H1 (cell line): ENCODE results near the gene MNAT1. TPM values are rescaled to one million over a fixed set of nuclear protein-coding genes. Genes with fewer than 3 reads are reported as not detected.

Experiments
- ATF2 ChIP-seq: IDR thresholded peaks from 2 replicates; pipeline ENCODE4 v1.6.1; 2012; ENCODE audit warnings: low read length, inconsistent platforms
- PHF8 ChIP-seq: fragments of 200-600 bp; sonication (generic); conservative IDR thresholded peaks from 2 replicates; pipeline ENCODE4 v1.7.1; 2012; ENCODE audit warnings: low read depth, mild to moderate bottlenecking, inconsistent platforms, low read length, moderate library complexity
- RAD21 ChIP-seq, 2 experiments: IDR thresholded peaks in 1 of 2; conservative IDR thresholded peaks in 1 of 2; 2 replicates each; pipeline ENCODE4 v1.6.1; 2011; ENCODE audit warnings: low read depth in 2 of 2, low read length in 2 of 2, improper control_type of control experiment in 1 of 2, inconsistent platforms in 1 of 2, mild to moderate bottlenecking in 1 of 2, moderate library complexity in 1 of 2
- SP1 ChIP-seq: IDR thresholded peaks from 2 replicates; pipeline ENCODE4 v1.6.1; 2011; ENCODE audit warnings: low read depth, low read length
- YY1 ChIP-seq: IDR thresholded peaks from 2 replicates; pipeline ENCODE4 v1.6.1; 2011; ENCODE audit warnings: low read depth, mild to moderate bottlenecking, low read length
- polyA plus RNA-seq, 7 experiments: library from polyadenylated mRNA; depleted of rRNA in 3 of 7; stranded (reverse) in 5 of 7; unstranded in 2 of 7; fragments of >200 nt in 5 of 7; fragments of 200-250 nt in 2 of 7; gene quantifications; 1 replicate in 5 of 7; 2 replicates in 1 of 7; 4 replicates in 1 of 7; pipeline versions ENCODE4 v1.2.1 to v1.2.3, GENCODE V29; 2011 to 2013; ENCODE audit warnings: missing spikeins in 2 of 7, mixed read lengths in 2 of 7
- total RNA-seq: library from RNA; stranded (reverse); fragmentation: NEBNext Ultra II Directional; extraction: Animal tissue kit (Norgen Biotek cat#: 25700); gene quantifications from 2 replicates; pipeline ENCODE4 v1.2.1, GENCODE V29; 2021

Gene MNAT1
- total and polyA plus RNA-seq, 2 of the 8 experiments (the other 6 are each of a cell fraction or from before 2014, with no cell fraction given), result 34.7 to 52.1 TPM

DNA sequence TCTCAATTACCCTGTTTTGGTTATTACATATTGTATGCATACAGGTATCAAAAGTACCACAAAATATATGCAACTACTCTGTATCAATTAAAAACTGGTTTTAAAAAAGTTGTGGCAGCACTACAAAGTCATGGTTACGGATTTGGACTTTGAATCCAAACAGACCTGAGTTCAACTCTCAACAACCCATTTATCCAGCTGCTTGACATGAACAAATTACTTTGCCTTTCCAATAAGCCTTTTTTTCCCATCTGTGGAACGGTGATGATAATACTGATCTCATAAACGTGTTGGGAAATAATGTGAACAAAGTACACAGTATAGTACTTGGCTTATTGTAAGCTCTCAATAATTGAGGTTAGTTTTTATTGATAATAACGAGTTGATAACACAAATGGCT lies 85.0 kb downstream of the MNAT1 start (continued):
- TF ChIP-seq PHF8 (no peak), RAD21 (IDR thresholded peaks at IDR 0.05 in 1 of 2, conservative IDR thresholded peaks at IDR 0.05 in 1 of 2; ENCODE audit: low read depth in 2 of 2, low read length in 2 of 2) (no peak), ATF2 (no peak), SP1 (no peak), YY1 (no peak)
